ENCODE data around the gene METTL22. TPM values are rescaled to one million over a fixed set of nuclear protein-coding genes. Genes with fewer than 3 reads are reported as not detected.

The METTL22 gene
- total RNA-seq, 4 donors from 2014 or later = 14.4 to 31.9 (median 24.8) TPM

GRCh38 chr16:8675183-8676159 lies 54.0 kb downstream of the METTL22 start:
- H3K27me3 ChIP-seq = no peaks in the 10 kb centered on the region
- H3K4me3 ChIP-seq = peak overlapping the region; percentile 71 to 73
- TF ChIP-seq, protein P1, sequence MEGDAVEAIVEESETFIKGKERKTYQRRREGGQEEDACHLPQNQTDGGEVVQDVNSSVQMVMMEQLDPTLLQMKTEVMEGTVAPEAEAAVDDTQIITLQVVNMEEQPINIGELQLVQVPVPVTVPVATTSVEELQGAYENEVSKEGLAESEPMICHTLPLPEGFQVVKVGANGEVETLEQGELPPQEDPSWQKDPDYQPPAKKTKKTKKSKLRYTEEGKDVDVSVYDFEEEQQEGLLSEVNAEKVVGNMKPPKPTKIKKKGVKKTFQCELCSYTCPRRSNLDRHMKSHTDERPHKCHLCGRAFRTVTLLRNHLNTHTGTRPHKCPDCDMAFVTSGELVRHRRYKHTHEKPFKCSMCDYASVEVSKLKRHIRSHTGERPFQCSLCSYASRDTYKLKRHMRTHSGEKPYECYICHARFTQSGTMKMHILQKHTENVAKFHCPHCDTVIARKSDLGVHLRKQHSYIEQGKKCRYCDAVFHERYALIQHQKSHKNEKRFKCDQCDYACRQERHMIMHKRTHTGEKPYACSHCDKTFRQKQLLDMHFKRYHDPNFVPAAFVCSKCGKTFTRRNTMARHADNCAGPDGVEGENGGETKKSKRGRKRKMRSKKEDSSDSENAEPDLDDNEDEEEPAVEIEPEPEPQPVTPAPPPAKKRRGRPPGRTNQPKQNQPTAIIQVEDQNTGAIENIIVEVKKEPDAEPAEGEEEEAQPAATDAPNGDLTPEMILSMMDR (IDR thresholded peaks at IDR 0.05) = no peak
- TF ChIP-seq POLR2A (IDR thresholded peaks at IDR 0.05) (no peak), EP300 (IDR thresholded peaks at IDR 0.05) (no peak), POLR2AphosphoS5 (IDR thresholded peaks at IDR 0.05) (no peak)
- ATAC-seq = no peak
- H3K27ac ChIP-seq = no peak overlapping the region
- peaks cover 0 to 18% (median 4%) of the 10 kb centered on the region in 3 donors for H3K4me1 ChIP-seq
- H3K9me3 ChIP-seq = peaks cover 0 to 4% (median 0%) of the 10 kb centered on the region in 3 donors
- 52 to 70% methylated on average over 4 to 9 of the region's 13 CpGs for WGBS, 2 donors (ENCODE audit: low coverage in 1 of 2)
- H3K36me3 ChIP-seq = peaks cover 0 to under 1% of the 10 kb centered on the region in 2 donors

- Histone ChIP-seq H3K36me3 (no peaks in the 10 kb centered on the region), H3K4me1 (peaks cover 0 to 18% (median 4%) of the 10 kb centered on the region in 3 donors), H3K27ac (no peak overlapping the region), H3K9me3 (peaks cover 0 to 4% (median 0%) of the 10 kb centered on the region in 3 donors), H3K4me3 (no peak overlapping the region), H3K27me3 (no peaks in the 10 kb centered on the region)
- WGBS, 2 donors (ENCODE audit: low coverage in 1 of 2) = 87% methylated on average over 3 of the region's 5 CpGs; no CpG with 5 or more reads in 1 of the 2 donors
- no peak for TF ChIP-seq EP300 (IDR thresholded peaks at IDR 0.05)
- no peak for ATAC-seq
These were observed 54.7 kb downstream of the METTL22 start for GRCh38 chr16:8676160-8676547.

- no peak overlapping the region for H3K27ac ChIP-seq
- ATAC-seq = no peak
- WGBS, 2 donors (ENCODE audit: low coverage in 1 of 2) = 85 to 90% methylated on average over 2 to 5 of the region's 7 CpGs
- H3K4me1 ChIP-seq = peaks cover 0 to 18% (median 4%) of the 10 kb centered on the region in 3 donors
- no peak overlapping the region for H3K4me3 ChIP-seq
- TF ChIP-seq EP300 (IDR thresholded peaks at IDR 0.05) (no peak), POLR2AphosphoS5 (IDR thresholded peaks at IDR 0.05) (no peak), POLR2A (IDR thresholded peaks at IDR 0.05) (no peak)
- TF ChIP-seq, protein P1 (IDR thresholded peaks at IDR 0.05) = no peak
- H3K27me3 ChIP-seq = no peaks in the 10 kb centered on the region
- peaks cover 0 to 4% (median 0%) of the 10 kb centered on the region in 3 donors for H3K9me3 ChIP-seq
- H3K36me3 ChIP-seq = no peaks in the 10 kb centered on the region
These were observed 55.4 kb downstream of the METTL22 start for GRCh38 chr16:8676737-8677375.

GRCh38 chr16:8677481-8677880 lies 56.0 kb downstream of the METTL22 start:
- Histone ChIP-seq H3K27me3 (no peaks in the 10 kb centered on the region), H3K4me1 (peaks cover 0 to 18% (median 4%) of the 10 kb centered on the region in 3 donors), H3K27ac (no peak overlapping the region), H3K9me3 (peaks cover 0 to 4% (median 0%) of the 10 kb centered on the region in 3 donors), H3K4me3 (no peak overlapping the region), H3K36me3 (no peaks in the 10 kb centered on the region)
- 92 to 100% methylated on average over 2 to 3 of the region's 5 CpGs for WGBS, 2 donors (ENCODE audit: low coverage in 1 of 2)
- no peak for ATAC-seq
- no peak for TF ChIP-seq POLR2AphosphoS5 (IDR thresholded peaks at IDR 0.05)
- TF ChIP-seq, protein P1 (IDR thresholded peaks at IDR 0.05) = no peak

- ATAC-seq = no peak
- no peak overlapping the region for H3K4me3 ChIP-seq
- WGBS, 2 donors (ENCODE audit: low coverage in 1 of 2) = 84 to 90% methylated on average over 3 to 7 of the region's 7 CpGs
These were observed 56.8 kb downstream of the METTL22 start for GRCh38 chr16:8678068-8678927.

More at GRCh38 chr16:8678068-8678927, 56.8 kb downstream of the METTL22 start:
- H3K9me3 ChIP-seq = peaks cover 0 to 4% (median 0%) of the 10 kb centered on the region in 3 donors
- no peak overlapping the region for H3K27ac ChIP-seq
- peaks cover 0 to 18% (median 4%) of the 10 kb centered on the region in 3 donors for H3K4me1 ChIP-seq
- H3K27me3 ChIP-seq = no peaks in the 10 kb centered on the region
- no peaks in the 10 kb centered on the region for H3K36me3 ChIP-seq
- TF ChIP-seq EP300 (IDR thresholded peaks at IDR 0.05) (no peak), POLR2A (IDR thresholded peaks at IDR 0.05) (no peak), POLR2AphosphoS5 (IDR thresholded peaks at IDR 0.05) (no peak)
- TF ChIP-seq, protein P1 (IDR thresholded peaks at IDR 0.05) = no peak
